ENCODE results near the gene TMEM132C.

- TF ChIP-seq POLR2A (IDR thresholded peaks at IDR 0.05) (no peak), CTCF (IDR thresholded peaks at IDR 0.05) (no peak), EP300 (IDR thresholded peaks at IDR 0.05) (no peak)
Measured at GRCh38 chr12:128627659-128628058, 360.7 kb downstream of the TMEM132C start.
